GM19043 (cell line): ENCODE results near the gene CYTL1.
"Not testable (repeated sequence)": the region's sequence is repeated elsewhere in the genome, so short reads cannot be mapped to it uniquely, and the experiment has no call there.

Experiments used
- ATAC-seq: cut with Tn5 transposase; IDR thresholded peaks from one replicate; pipeline ENCODE4 v1.9.1; 2021; ENCODE audit warnings: low read depth; ENCODE audit not compliant: unreplicated experiment

The CYTL1 gene

DNA sequence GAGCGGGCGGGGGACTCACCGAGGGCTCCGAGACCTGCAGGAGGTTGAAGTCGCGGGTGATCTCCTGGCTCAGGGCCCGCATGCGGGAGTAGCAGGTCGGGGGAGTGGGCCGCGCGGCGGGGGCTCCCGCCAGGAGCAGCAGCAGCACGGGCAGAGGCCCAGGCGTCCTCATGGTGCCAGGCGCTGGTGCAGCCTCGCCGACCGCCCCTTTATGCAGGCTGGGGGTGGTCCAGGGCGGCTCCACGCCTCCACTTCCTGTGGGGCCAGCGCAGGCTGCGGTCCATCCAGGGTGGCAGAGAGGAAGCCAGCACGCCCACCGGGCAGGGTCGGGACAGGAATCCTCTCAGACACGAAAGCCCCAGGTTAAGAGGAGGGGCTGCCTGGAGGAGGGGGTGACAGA, at the start of gene CYTL1:
TSS of gene CYTL1 (minus strand) at position 185 of the 400 bp plus-strand sequence. CDS start at position 172, 13 bp downstream.
- ATAC-seq: no peak

DNA sequence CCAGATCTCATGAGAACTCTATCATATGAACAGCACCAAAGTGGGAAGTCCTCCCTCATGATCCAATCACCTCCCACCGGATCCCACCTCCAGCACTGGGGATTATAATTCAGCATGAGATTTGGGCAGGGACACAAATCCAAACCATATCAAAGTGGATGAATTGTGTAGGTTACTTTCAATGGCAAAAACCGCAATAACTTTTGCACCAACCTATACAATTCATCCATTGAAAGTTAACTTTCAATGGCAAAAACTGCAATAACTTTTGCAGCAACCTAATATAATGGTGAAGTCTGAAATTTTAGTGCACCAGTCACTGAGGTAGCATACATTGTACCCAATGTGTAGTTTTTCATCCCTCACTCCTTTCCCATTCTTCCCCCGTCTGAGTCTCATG, 48.6 kb upstream of the CYTL1 start:
- ATAC-seq: no peak

GRCh38 chr4:5066968-5067367, 47.7 kb upstream of the CYTL1 start:
- not testable (repeated sequence) for ATAC-seq

DNA sequence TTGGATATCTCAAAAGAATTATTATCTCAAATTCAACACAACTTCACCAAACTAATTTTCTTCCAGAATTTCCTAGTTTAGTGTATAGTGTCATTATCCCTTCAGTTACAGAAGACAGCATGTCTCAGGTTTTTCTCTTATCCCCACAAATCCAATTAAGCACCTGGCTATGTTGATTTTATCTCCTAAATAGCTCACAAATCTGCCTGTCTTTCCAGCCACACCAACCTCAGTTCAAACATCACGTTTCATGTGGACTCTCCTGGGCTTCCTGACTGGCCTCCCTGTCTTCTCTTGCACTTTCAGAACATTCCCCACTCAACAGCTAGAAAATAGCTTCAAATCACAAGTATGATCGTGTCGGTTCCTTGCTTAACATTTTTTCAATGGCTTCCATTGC, 46.8 kb upstream of the CYTL1 start:
- ATAC-seq: no peak

DNA sequence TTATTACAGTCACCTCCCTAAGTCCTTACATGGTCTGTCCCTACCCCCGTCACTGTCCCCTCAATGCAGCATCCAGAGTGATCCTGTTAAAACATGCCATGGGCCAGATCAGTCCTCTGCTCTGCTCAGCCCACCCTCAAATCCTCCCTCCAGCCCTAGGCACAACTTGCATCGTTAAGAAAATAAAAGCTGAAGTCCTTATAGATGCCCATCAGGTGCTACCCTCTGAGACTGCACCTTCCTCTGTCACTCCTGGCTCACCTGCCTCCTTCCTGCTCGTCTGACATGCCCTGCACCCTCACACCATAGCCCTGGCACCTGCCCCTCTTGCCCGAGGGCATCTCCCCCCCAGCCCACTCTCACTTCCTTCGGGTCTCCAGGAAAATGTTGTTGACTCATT, 36.2 kb upstream of the CYTL1 start:
- ATAC-seq: no peak

DNA sequence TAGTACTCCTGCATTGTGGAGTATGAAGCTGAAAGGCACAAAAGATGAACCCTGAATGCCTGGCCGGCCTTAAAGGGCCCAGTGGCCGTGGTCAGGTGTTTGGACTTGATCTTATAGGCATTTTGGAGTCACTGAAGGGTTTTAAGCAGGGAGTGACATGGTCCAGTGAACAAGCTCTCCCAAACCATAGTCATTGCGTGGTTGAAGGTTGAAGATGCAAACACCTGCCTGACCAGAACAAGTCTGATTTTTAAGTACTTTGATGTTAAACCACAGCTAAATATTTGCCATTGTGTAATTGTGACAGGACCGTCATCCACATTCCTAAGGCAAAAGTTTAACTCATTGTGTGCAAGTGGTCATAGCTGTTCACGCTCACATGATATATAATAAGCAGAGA, 35.3 kb upstream of the CYTL1 start:
- no peak for ATAC-seq

DNA sequence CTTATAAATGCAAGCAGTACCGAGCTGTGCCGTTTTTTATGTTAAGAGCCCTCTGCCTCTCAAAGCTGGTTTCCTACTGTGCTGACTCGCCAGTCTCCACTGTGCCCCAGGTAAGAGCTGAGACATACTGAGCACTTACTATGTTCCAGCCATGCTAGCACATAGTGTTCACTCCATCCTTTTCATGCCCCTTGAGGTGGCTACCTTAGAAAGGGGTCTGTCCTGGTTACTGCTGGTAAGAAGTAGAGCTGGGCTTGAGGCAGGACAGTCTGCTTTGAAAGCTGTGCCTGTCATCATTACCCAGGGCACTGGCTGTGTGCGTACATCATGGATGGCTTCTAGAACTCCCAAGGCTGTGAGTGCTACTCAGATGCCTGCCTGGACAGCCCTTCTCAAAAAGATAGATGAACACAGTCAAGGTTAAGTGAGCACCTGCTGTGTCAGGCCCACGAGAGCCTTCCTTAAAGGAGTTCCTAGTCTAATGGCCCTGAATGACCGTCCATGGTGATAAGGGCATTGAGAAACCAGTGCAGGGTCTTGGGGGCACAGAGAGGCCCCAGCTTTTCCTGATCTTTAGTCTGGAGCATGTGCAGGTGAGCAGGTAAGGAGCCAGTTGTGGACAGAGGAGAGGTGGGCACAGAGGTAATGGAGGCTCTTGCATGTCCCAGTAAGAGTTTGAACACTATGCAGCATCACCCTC, 33.6 kb upstream of the CYTL1 start:
- ATAC-seq: no peak

GRCh38 chr4:5052204-5052702, 33.0 kb upstream of the CYTL1 start:
- no peak for ATAC-seq

DNA sequence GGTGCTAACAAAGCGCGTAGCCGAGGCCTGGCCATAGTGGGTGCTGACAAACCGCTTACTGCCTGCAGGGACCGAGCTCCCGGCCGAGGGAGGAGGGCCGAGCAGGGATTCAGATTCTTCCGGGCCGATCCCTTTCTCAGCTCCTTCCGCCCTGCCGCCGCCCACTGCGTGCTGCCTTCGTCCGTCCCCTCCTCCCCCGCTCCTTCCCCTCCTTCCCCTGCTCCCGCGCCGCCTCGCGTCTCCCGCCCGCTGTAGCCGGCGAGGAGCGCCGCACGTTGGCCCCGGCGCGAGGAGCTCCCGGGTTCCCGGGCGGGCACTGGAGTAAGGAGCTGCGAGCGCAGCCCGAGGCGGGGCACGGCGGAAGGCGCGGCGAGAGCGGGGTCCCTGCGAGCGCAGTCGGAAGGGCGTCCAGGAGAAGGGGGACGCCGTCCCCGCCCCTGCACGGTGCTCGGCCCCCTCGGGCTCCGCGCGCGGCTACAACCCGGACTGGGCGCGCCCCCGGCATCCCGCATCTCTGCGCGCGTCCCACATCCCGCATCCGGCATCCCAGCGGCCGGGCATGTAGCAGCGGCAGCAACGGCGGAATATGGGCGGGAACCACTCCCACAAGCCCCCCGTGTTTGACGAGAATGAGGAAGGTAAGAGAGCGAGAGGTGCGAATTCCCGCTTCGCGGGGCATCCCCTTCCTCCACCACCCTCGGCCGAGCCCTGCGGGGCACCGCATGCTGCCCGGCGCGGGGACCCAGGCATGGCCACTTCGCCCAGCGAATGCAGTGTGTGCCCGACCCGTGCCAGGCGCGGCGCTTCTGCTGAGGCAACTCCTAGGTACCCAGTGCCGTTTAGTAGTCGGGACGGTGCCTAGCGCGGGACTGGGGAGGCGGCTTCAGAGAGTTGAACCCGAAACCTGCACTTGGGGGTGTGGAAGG, 32.3 kb upstream of the CYTL1 start, which contains the start of gene STK32B:
TSS of gene STK32B (plus strand) at position 203 of the 926 bp plus-strand sequence.
- no peak for ATAC-seq

DNA sequence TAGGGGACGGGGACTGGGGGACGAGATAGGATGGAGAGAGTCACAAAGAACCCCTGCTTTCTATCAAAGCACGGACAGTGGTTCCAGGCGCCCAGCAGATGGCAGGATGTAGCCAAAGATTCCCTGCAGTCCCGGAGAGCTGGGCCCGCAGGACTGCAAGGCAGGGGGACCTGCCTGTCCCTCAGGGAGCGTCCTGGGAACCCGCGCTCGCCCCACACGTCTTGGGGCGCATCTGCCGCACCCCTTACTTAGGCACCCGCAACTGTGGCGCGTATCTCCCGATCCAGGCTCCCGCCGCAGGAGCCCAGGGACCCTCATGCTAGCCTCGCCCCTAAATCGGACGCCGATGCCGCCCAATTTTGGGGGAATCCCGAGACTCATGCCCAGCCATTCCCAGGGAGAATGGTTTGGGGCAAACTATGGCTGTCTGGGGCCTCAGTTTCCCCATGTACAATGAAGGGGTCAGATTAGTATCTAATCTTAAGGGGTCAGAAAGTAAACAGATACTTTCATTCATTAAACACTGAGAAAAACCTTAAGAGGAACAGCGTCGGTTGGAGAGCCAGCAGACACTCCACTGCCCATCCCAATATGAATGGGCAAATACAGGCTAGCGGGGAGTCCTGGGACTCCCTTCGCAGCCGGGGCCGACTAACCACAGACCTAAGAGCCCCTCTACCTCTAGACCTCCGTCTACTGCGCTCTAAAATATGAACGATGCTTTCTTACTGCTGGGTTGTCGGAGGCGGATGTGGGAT, 31.4 kb upstream of the CYTL1 start:
- no peak for ATAC-seq

DNA sequence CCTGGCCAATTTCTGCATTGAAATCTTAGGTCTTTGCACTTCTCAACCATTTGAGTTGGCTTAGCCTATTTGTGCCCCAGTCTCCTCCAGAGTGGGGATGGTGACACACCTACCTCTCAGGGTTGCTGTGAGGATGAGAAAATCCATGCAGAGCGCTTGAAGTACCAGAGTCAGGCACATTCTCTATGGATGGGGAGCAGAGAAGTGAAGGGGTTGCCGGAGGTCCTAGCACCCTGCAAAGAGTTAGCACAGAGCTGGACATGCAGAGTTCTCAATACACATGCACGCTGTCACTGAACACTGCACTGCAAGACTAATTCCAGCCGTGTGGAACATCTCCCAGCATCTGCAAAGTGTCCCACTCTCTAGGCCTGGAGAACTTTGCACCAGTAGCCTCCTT, 29.5 kb upstream of the CYTL1 start:
- no peak for ATAC-seq

GRCh38 chr4:5045097-5045496, 25.8 kb upstream of the CYTL1 start:
- ATAC-seq: no peak

DNA sequence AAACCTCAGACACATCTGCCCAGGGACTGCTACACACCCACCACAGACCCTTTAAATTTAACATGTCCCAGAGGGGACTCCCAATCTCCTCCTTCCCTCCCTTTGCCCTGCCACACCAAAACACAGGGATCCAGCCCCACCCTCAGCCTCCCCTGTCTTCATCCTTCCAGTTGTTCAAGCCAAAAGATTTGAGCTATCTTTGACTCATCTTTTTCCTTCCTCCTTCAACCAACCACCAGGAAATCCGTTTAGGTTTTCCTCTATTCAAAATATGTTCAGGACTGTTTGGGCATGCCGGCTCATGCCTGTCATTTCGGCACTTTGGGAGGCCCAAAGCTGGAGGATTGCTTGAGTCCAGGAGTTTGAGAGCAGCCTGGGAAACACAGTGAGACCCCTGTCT, 25.1 kb upstream of the CYTL1 start:
- ATAC-seq: no peak

DNA sequence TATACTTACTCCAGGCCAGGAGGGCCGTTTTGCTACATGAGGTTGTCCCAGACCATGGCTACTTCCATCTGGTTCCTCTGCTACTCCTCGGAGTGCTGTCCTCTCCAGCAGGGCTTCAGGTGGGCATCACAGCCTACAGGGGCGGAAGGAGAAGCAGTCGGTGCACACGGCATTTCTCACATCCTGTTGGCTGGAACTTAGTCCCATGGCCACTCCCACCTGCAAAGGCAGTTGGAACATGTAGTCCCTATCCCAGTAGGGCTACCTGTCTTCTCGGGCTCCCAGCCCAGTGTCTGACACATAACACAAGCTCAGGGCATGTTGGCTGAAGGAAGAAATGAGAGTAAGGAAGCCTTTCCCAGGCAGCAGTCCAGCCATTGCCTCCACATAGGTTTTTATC, 24.3 kb upstream of the CYTL1 start:
- ATAC-seq: no peak

- no peak for ATAC-seq
Observed at GRCh38 chr4:5041699-5042098, 22.4 kb upstream of the CYTL1 start.

- no peak for ATAC-seq
Observed at GRCh38 chr4:5040856-5041620, 21.8 kb upstream of the CYTL1 start.

DNA sequence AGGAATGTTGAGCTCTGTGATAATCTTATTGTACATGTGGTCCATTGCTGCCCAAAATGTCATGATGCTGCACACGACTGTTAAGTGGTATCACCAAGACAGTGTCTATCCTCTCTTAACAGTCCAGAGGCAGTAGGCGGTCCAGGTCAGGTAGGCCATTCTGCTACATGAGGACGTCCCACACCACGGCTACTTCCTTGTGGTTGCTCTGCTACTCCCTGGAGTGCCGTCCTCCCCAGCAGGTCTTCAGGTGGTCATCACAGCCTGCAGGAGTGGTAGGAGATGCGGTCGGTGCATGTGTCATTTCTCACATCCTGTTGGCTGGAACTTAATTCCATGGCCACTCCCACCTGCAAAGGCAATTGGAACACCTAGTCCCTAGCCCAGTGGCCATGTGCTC, 20.5 kb upstream of the CYTL1 start:
- ATAC-seq: no peak

- ATAC-seq: no peak
Observed at GRCh38 chr4:5037553-5038551, 18.6 kb upstream of the CYTL1 start.

- no peak for ATAC-seq
Observed at GRCh38 chr4:5036239-5036638, 17.0 kb upstream of the CYTL1 start.
